ENCODE data around the gene TBX1. TPM values are rescaled to one million over a fixed set of nuclear protein-coding genes. Genes with fewer than 3 reads are reported as not detected.

Gene TBX1
- total RNA-seq, 2 experiments from 2014 or later = not detected

- Mint-ChIP-seq H3K9me3 (no peaks in the 10 kb centered on the region), H3K27ac (no peak overlapping the region), H3K4me3 (no peak overlapping the region), H3K27me3 (no peaks in the 10 kb centered on the region), H3K36me3 (ENCODE audit: low read depth) (no peaks in the 10 kb centered on the region), H3K4me1 (peaks cover 7% of the 10 kb centered on the region)
- peak; percentile 10 for DNase-seq
- ChIA-PET CTCF (no interaction called here), POLR2A (no interaction called here)
Measured at GRCh38 chr22:19815093-19815822, 54.7 kb downstream of the TBX1 start.

GRCh38 chr22:19815823-19816290 lies 55.3 kb downstream of the TBX1 start:
- H3K9me3 Mint-ChIP-seq = no peaks in the 10 kb centered on the region
- H3K4me1 Mint-ChIP-seq = peaks cover 4% of the 10 kb centered on the region
- peak; percentile 2 for DNase-seq
- H3K36me3 Mint-ChIP-seq (ENCODE audit: low read depth) = no peaks in the 10 kb centered on the region
- no peak overlapping the region for H3K27ac Mint-ChIP-seq
- H3K27me3 Mint-ChIP-seq = no peaks in the 10 kb centered on the region
- H3K4me3 Mint-ChIP-seq = no peak overlapping the region
- ChIA-PET CTCF (no interaction called here), POLR2A (no interaction called here)

- Mint-ChIP-seq H3K27me3 (no peaks in the 10 kb centered on the region), H3K4me1 (no peaks in the 10 kb centered on the region), H3K4me3 (no peak overlapping the region), H3K27ac (no peak overlapping the region), H3K9me3 (no peaks in the 10 kb centered on the region), H3K36me3 (ENCODE audit: low read depth) (no peaks in the 10 kb centered on the region)
- ChIA-PET CTCF (no interaction called here), POLR2A (no interaction called here)
- DNase-seq = peak; percentile 5
Measured at GRCh38 chr22:19816372-19817119, 56.0 kb downstream of the TBX1 start.

Other genes starting within 250 kb of the TBX1 start
- under 1 TPM in 1 of 2 experiments, not detected in 1; 0.38 TPM for gene CLDN5, start 236.4 kb upstream of the TBX1 start, total RNA-seq
- not detected for gene SEPTIN5, start 46.3 kb upstream of the TBX1 start, total RNA-seq
- gene GP1BB, start 37.2 kb upstream of the TBX1 start, total RNA-seq = not detected
- gene GNB1L, start 94.1 kb downstream of the TBX1 start, total RNA-seq = 1 to 10 TPM; 7.4 to 8.7 TPM
- 10 to 100 TPM; 13.3 to 13.5 TPM for gene RTL10, start 94.1 kb downstream of the TBX1 start, total RNA-seq
- gene COMT, start 181.0 kb downstream of the TBX1 start, total RNA-seq = 10 to 100 TPM; 78.7 to 79.3 TPM
- gene TXNRD2, start 181.0 kb downstream of the TBX1 start, total RNA-seq = 10 to 100 TPM; 18.9 to 19.1 TPM

Measured in activated CD4-positive, alpha-beta memory T cell treated with anti-CD3 and anti-CD28 coated beads, Interleukin-2, amount 10 ng/mL, durations not matched to agents 7 days and 5 days (primary cell).